ENCODE measurements around the gene LSM8. TPM values are rescaled to one million over a fixed set of nuclear protein-coding genes. Genes with fewer than 3 reads are reported as not detected.
A peak's percentile ranks its signal among the peaks of the same experiment; 100 is the strongest.

The LSM8 gene
- polyA plus RNA-seq, 1 donor (not counting 4 experiments of a cell fraction or from before 2014, with no cell fraction given), result 50.2 TPM

GRCh38 chr7:118232837-118233236 is 48.9 kb downstream of the LSM8 start:
- H3K27ac ChIP-seq (ENCODE audit: control insufficient read depth, insufficient read depth, low read length), result no peak overlapping the region

GRCh38 chr7:118233799-118234198 is 49.8 kb downstream of the LSM8 start:
- FAIRE-seq, result no peak
- no peaks in the 10 kb centered on the region for H3K9me1 ChIP-seq (ENCODE audit: control insufficient read depth, extremely low read depth, insufficient read depth, low read length)
- H3K9ac ChIP-seq (ENCODE audit: control insufficient read depth, extremely low read depth, insufficient read depth, low read length), result no peak overlapping the region
- no peak overlapping the region for H3K4me2 ChIP-seq (ENCODE audit: control insufficient read depth, extremely low read depth, insufficient read depth, low read depth, low read length)
- TF ChIP-seq CTCF (optimal IDR thresholded peaks at IDR 0.05 in 1 of 3, IDR thresholded peaks at IDR 0.05 in 1 of 3, conservative IDR thresholded peaks at IDR 0.05 in 1 of 3; ENCODE audit: extremely low read depth in 1 of 3, insufficient read depth in 2 of 3, low read length in 3 of 3), result no peak
- no peak for DNase-seq (ENCODE audit: low read depth, low spot score)
- H3K79me2 ChIP-seq (ENCODE audit: control insufficient read depth, insufficient read depth, low read length), result no peaks in the 10 kb centered on the region
- H2AFZ ChIP-seq (ENCODE audit: control insufficient read depth, low read length), result peak overlapping the region; percentile 4
- dilution Hi-C loops (cut with MboI; ENCODE audit: extremely low pct_ligation_motif_present, low sequenced_read_pairs), result no loop called here
- H4K20me1 ChIP-seq (ENCODE audit: control insufficient read depth, extremely low read depth, insufficient read depth, low read length), result no peaks in the 10 kb centered on the region
- no peaks in the 10 kb centered on the region for H3K36me3 ChIP-seq (ENCODE audit: control insufficient read depth in 2 of 2, extremely low read depth in 1 of 2, insufficient read depth in 2 of 2, low read length in 2 of 2)
- H3K27me3 ChIP-seq (ENCODE audit: control insufficient read depth, extremely low read depth, insufficient read depth, low read length), result no peaks in the 10 kb centered on the region
- H3K27ac ChIP-seq (ENCODE audit: control insufficient read depth, insufficient read depth, low read length), result no peak overlapping the region
- no peak overlapping the region for H3K4me3 ChIP-seq (ENCODE audit: control insufficient read depth in 2 of 3, extremely low read depth in 1 of 3, insufficient read depth in 2 of 3, low read depth in 1 of 3, low read length in 3 of 3)
- H3K9me3 ChIP-seq (ENCODE audit: control insufficient read depth, low read depth, low read length), result no peaks in the 10 kb centered on the region
- peaks cover 10% of the 10 kb centered on the region for H3K4me1 ChIP-seq (ENCODE audit: control insufficient read depth, extremely low read depth, insufficient read depth, low read length)

More at GRCh38 chr7:118232837-118233236, 48.9 kb downstream of the LSM8 start:
- Histone ChIP-seq H3K9me3 (ENCODE audit: control insufficient read depth, low read depth, low read length) (no peaks in the 10 kb centered on the region), H3K4me1 (ENCODE audit: control insufficient read depth, extremely low read depth, insufficient read depth, low read length) (peaks cover 10% of the 10 kb centered on the region), H3K79me2 (ENCODE audit: control insufficient read depth, insufficient read depth, low read length) (no peaks in the 10 kb centered on the region), H2AFZ (ENCODE audit: control insufficient read depth, low read length) (no peak overlapping the region), H3K9me1 (ENCODE audit: control insufficient read depth, extremely low read depth, insufficient read depth, low read length) (no peaks in the 10 kb centered on the region), H3K4me3 (ENCODE audit: control insufficient read depth in 2 of 3, extremely low read depth in 1 of 3, insufficient read depth in 2 of 3, low read depth in 1 of 3, low read length in 3 of 3) (no peak overlapping the region), H3K4me2 (ENCODE audit: control insufficient read depth, extremely low read depth, insufficient read depth, low read depth, low read length) (peak overlapping the region; percentile 19), H3K36me3 (ENCODE audit: control insufficient read depth in 2 of 2, extremely low read depth in 1 of 2, insufficient read depth in 2 of 2, low read length in 2 of 2) (no peaks in the 10 kb centered on the region), H3K9ac (ENCODE audit: control insufficient read depth, extremely low read depth, insufficient read depth, low read length) (no peak overlapping the region), H3K27me3 (ENCODE audit: control insufficient read depth, extremely low read depth, insufficient read depth, low read length) (no peaks in the 10 kb centered on the region), H4K20me1 (ENCODE audit: control insufficient read depth, extremely low read depth, insufficient read depth, low read length) (no peaks in the 10 kb centered on the region)
- dilution Hi-C loops (cut with MboI; ENCODE audit: extremely low pct_ligation_motif_present, low sequenced_read_pairs), result no loop called here
- FAIRE-seq, result peak; percentile 85
- DNase-seq (ENCODE audit: low read depth, low spot score), result peak; percentile 26
- TF ChIP-seq EZH2 (IDR thresholded peaks at IDR 0.05; ENCODE audit: low read length), result no peak
- TF ChIP-seq CTCF (optimal IDR thresholded peaks at IDR 0.05 in 1 of 3, IDR thresholded peaks at IDR 0.05 in 1 of 3, conservative IDR thresholded peaks at IDR 0.05 in 1 of 3; ENCODE audit: extremely low read depth in 1 of 3, insufficient read depth in 2 of 3, low read length in 3 of 3), result no peak

Measured in keratinocyte (primary cell).